ENCODE results near the gene RAD51B. TPM values are rescaled to one million over a fixed set of nuclear protein-coding genes. Genes with fewer than 3 reads are reported as not detected.
A peak's percentile ranks its signal among the peaks of the same experiment; 100 is the strongest.

RAD51B gene
- total and polyA plus RNA-seq, 9 donors: 21.6 to 70.1 (median 35.1) TPM

DNA sequence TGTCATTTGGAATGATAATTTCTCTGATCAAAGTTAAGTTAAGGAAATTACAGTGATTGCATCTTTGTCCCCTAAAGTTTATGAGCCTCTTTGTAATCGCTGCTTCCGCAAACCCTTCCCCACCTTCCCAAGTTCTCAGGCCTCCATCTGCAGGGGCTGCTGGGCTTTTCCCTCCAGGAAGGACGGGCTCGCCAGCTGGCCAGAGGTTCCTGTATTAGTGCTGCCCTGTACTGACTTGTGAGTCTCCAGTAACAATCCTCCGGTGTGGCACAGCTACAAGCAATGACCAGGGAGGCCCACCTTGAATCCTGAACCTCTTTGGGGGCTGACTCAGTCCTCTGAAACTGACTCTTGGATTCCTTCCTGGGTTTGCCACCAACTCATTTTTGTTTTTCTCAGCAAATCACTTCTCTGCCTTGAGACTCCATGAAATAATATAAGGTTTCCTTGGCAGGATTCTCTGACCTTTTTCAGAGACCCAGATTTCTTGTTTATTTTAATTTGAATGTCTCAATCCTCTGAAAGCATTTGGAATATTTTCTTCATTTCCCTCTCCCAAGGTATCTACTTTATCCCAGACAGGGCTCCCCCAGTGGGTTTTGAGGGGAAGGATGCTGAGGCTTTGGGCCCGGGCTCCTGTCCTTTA lies 574.7 kb downstream of the RAD51B start:
- Histone ChIP-seq H3K27ac (peak overlapping the region; percentile 16 to 76), H3K4me3 (no peak overlapping the region), H3K4me1 (ENCODE audit: insufficient read depth) (peaks cover 51% of the 10 kb centered on the region), H3K9me3 (no peaks in the 10 kb centered on the region), H3K36me3 (no peaks in the 10 kb centered on the region), H3K27me3 (no peaks in the 10 kb centered on the region)
- 56 to 79% (median 60%) methylated on average over 5 to 6 of the region's 6 CpGs for WGBS, 3 donors
- peak in 3 of 5 donors; percentile 34 to 58 (median 41) for DNase-seq
- no peak for TF ChIP-seq EP300 (IDR thresholded peaks at IDR 0.05)
- TF ChIP-seq, protein P1, sequence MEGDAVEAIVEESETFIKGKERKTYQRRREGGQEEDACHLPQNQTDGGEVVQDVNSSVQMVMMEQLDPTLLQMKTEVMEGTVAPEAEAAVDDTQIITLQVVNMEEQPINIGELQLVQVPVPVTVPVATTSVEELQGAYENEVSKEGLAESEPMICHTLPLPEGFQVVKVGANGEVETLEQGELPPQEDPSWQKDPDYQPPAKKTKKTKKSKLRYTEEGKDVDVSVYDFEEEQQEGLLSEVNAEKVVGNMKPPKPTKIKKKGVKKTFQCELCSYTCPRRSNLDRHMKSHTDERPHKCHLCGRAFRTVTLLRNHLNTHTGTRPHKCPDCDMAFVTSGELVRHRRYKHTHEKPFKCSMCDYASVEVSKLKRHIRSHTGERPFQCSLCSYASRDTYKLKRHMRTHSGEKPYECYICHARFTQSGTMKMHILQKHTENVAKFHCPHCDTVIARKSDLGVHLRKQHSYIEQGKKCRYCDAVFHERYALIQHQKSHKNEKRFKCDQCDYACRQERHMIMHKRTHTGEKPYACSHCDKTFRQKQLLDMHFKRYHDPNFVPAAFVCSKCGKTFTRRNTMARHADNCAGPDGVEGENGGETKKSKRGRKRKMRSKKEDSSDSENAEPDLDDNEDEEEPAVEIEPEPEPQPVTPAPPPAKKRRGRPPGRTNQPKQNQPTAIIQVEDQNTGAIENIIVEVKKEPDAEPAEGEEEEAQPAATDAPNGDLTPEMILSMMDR (IDR thresholded peaks at IDR 0.05): no peak
- TF ChIP-seq POLR2A (IDR thresholded peaks at IDR 0.05): no peak
- intact Hi-C loops (cut with DNase I): loop anchor here (10.0 kb wide), 5 partner anchors 151 to 421 kb away; partner anchors contain the start of gene ZFP36L1 (in 1 of the 4)

DNA sequence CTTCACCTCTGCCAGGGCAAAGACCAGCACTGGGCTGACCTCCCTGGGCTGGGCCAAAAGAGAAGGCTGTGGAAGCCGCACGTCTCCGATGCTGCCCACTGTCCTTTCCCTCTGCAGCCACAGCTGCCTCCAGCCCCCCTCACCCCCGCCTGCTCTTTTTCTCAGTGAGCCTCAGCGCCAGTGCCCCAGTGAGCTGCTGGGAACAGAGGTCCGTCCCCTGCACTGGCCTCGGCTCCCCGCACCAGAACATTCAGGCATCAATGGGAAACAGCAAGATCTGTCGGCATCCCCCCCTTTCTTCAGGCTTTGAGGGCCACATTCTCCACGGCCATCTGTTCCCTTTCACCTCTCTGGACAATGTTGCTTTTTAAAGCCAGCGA lies 575.2 kb downstream of the RAD51B start:
- 7 to 29% (median 13%) methylated on average over 11 of the region's 11 CpGs for WGBS, 3 donors
- TF ChIP-seq EP300 (IDR thresholded peaks at IDR 0.05): no peak
- TF ChIP-seq POLR2A (IDR thresholded peaks at IDR 0.05): no peak
- TF ChIP-seq, protein P1 (IDR thresholded peaks at IDR 0.05): no peak
- Histone ChIP-seq H3K27me3 (no peaks in the 10 kb centered on the region), H3K27ac (peak overlapping the region; percentile 16 to 76), H3K4me1 (ENCODE audit: insufficient read depth) (peaks cover 51% of the 10 kb centered on the region), H3K4me3 (no peak overlapping the region), H3K36me3 (no peaks in the 10 kb centered on the region), H3K9me3 (no peaks in the 10 kb centered on the region)
- peak; percentile 46 to 73 (median 57) for DNase-seq
- intact Hi-C loops (cut with DNase I): loop anchor here (10.0 kb wide), 5 partner anchors 150 to 420 kb away; partner anchors contain the start of gene ZFP36L1 (in 1 of the 4)

DNA sequence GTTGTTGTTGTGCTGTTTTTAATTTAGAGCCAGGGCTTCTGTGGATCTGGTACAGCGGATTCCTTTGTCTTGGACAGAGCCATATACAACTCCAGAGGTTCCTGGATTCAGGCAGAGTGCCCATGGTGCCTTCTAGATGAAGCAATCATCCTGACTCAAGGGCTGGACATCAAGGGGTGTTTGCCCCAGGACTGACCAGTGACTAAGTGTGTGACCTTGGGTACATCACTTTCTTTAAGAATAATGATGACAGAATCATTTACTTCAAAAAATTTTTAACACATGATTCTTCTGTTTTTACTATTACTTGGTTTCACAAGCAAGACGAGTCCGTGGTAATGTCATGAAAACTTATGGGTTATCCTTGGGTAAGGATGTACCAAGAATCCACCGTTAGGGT lies 576.0 kb downstream of the RAD51B start:
- H3K27ac ChIP-seq: peak overlapping the region in 1 of 2 donors; percentile 76
- TF ChIP-seq EP300 (IDR thresholded peaks at IDR 0.05) (no peak), POLR2A (IDR thresholded peaks at IDR 0.05) (no peak)
- TF ChIP-seq, protein P1 (IDR thresholded peaks at IDR 0.05): no peak
- peaks cover 55% of the 10 kb centered on the region for H3K4me1 ChIP-seq (ENCODE audit: insufficient read depth)
- no peak overlapping the region for H3K4me3 ChIP-seq
- peak in 3 of 5 donors; percentile 59 to 77 (median 63) for DNase-seq
- intact Hi-C loops (cut with DNase I): loop anchor here (10.0 kb wide), 5 partner anchors 149 to 419 kb away; partner anchors contain the start of gene ZFP36L1 (in 1 of the 4)
- 48 to 65% (median 62%) methylated on average over 4 of the region's 4 CpGs for WGBS, 3 donors
- H3K27me3 ChIP-seq: no peaks in the 10 kb centered on the region
- no peaks in the 10 kb centered on the region for H3K9me3 ChIP-seq
- H3K36me3 ChIP-seq: no peaks in the 10 kb centered on the region

DNA sequence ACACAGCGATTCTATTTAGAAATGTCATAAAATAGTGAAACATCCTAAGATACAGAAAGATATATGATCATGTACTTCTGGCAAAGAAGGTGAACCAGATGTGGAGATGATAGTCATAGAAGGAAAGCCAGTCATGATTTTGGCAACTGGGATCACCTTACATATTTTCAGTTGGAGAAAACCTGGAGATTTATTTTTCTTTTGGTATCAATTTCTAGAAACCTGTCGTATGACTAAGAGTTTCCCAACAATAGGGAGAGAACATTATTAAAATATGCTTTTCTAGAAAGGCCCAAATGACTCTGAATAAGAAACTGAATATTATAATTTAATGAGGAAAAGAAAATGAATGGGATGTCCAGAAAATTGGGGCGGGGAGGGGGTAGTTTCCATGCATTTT lies 576.9 kb downstream of the RAD51B start:
- intact Hi-C loops (cut with DNase I): loop anchor here (10.0 kb wide), 5 partner anchors 148 to 418 kb away; partner anchors contain the start of gene ZFP36L1 (in 1 of the 4)
- no peaks in the 10 kb centered on the region for H3K9me3 ChIP-seq
- TF ChIP-seq, protein P1 (IDR thresholded peaks at IDR 0.05): no peak
- TF ChIP-seq EP300 (IDR thresholded peaks at IDR 0.05) (no peak), POLR2A (IDR thresholded peaks at IDR 0.05) (no peak)
- no peak overlapping the region for H3K27ac ChIP-seq
- peaks cover 54% of the 10 kb centered on the region for H3K4me1 ChIP-seq (ENCODE audit: insufficient read depth)
- H3K4me3 ChIP-seq: no peak overlapping the region
- 77 to 89% (median 85%) methylated on average over 3 of the region's 3 CpGs for WGBS, 3 donors
- H3K36me3 ChIP-seq: no peaks in the 10 kb centered on the region
- no peak for DNase-seq
- no peaks in the 10 kb centered on the region for H3K27me3 ChIP-seq

Measured in ovary (tissue), 9 donors.